ENCODE results near the gene PTPN5. TPM values are rescaled to one million over a fixed set of nuclear protein-coding genes. Genes with fewer than 3 reads are reported as not detected.

The PTPN5 gene
- total and polyA plus RNA-seq, 7 donors, result 0.33 to 1.1 (median 0.54) TPM; not detected in 2

- Histone ChIP-seq H3K27me3 (peaks cover 0 to 6% (median 0%) of the 10 kb centered on the region in 3 donors), H3K9me3 (no peaks in the 10 kb centered on the region), H3K4me1 (no peaks in the 10 kb centered on the region), H3K27ac (no peak overlapping the region), H3K36me3 (no peaks in the 10 kb centered on the region), H3K4me3 (no peak overlapping the region)
- no peak for DNase-seq
- TF ChIP-seq POLR2AphosphoS5 (IDR thresholded peaks at IDR 0.05) (no peak), POLR2A (IDR thresholded peaks at IDR 0.05) (no peak), CTCF (IDR thresholded peaks at IDR 0.05) (no peak), EP300 (IDR thresholded peaks at IDR 0.05) (no peak)
- intact Hi-C loops (cut with DNase I), result no loop called here
- 71 to 75% methylated on average over 11 of the region's 11 CpGs for WGBS, 2 donors
These were observed 21.0 kb downstream of the PTPN5 start for GRCh38 chr11:18770479-18771125.

- H3K36me3 ChIP-seq, result no peaks in the 10 kb centered on the region
- no peak for DNase-seq
- intact Hi-C loops (cut with DNase I), result no loop called here
- H3K4me1 ChIP-seq, result no peaks in the 10 kb centered on the region
- no peak overlapping the region for H3K27ac ChIP-seq
- no peaks in the 10 kb centered on the region for H3K9me3 ChIP-seq
- 13 to 32% methylated on average over 8 of the region's 8 CpGs for WGBS, 2 donors
- H3K4me3 ChIP-seq, result no peak overlapping the region
- TF ChIP-seq EP300 (IDR thresholded peaks at IDR 0.05) (no peak), POLR2A (IDR thresholded peaks at IDR 0.05) (no peak), POLR2AphosphoS5 (IDR thresholded peaks at IDR 0.05) (no peak), CTCF (IDR thresholded peaks at IDR 0.05) (no peak)
- peaks cover 0 to 6% (median 0%) of the 10 kb centered on the region in 3 donors for H3K27me3 ChIP-seq
These were observed 21.7 kb downstream of the PTPN5 start for GRCh38 chr11:18769802-18770456.

- Histone ChIP-seq H3K36me3 (no peaks in the 10 kb centered on the region), H3K27me3 (peaks cover 0 to 6% (median 0%) of the 10 kb centered on the region in 3 donors), H3K9me3 (no peaks in the 10 kb centered on the region), H3K4me1 (no peaks in the 10 kb centered on the region), H3K27ac (no peak overlapping the region), H3K4me3 (no peak overlapping the region)
- no peak for DNase-seq
- intact Hi-C loops (cut with DNase I), result no loop called here
- 80 to 87% methylated on average over 5 of the region's 5 CpGs for WGBS, 2 donors
- TF ChIP-seq EP300 (IDR thresholded peaks at IDR 0.05) (no peak), POLR2AphosphoS5 (IDR thresholded peaks at IDR 0.05) (no peak), CTCF (IDR thresholded peaks at IDR 0.05) (no peak), POLR2A (IDR thresholded peaks at IDR 0.05) (no peak)
These were observed 22.6 kb downstream of the PTPN5 start for GRCh38 chr11:18768978-18769377.

- TF ChIP-seq CTCF (IDR thresholded peaks at IDR 0.05) (no peak), POLR2AphosphoS5 (IDR thresholded peaks at IDR 0.05) (no peak), EP300 (IDR thresholded peaks at IDR 0.05) (no peak), POLR2A (IDR thresholded peaks at IDR 0.05) (no peak)
- 66 to 83% methylated on average over 4 of the region's 4 CpGs for WGBS, 2 donors
- DNase-seq, result no peak
- no peaks in the 10 kb centered on the region for H3K4me1 ChIP-seq
- no peak overlapping the region for H3K4me3 ChIP-seq
- no peak overlapping the region for H3K27ac ChIP-seq
- no peaks in the 10 kb centered on the region for H3K36me3 ChIP-seq
- intact Hi-C loops (cut with DNase I), result no loop called here
- peaks cover 0 to 6% (median 0%) of the 10 kb centered on the region in 3 donors for H3K27me3 ChIP-seq
- H3K9me3 ChIP-seq, result no peaks in the 10 kb centered on the region
These were observed 23.1 kb downstream of the PTPN5 start for GRCh38 chr11:18768472-18768901.

All from sigmoid colon (tissue), 7 donors.